Activated CD8-positive, alpha-beta memory T cell treated with anti-CD3 and anti-CD28 coated beads, Interleukin-2, amount 50 U/mL, for 1 hour (primary cell): Measurements from ENCODE around the gene HSD11B1L.
"Not testable (repeated sequence)": the region's sequence is repeated elsewhere in the genome, so short reads cannot be mapped to it uniquely, and the experiment has no call there.

ENCODE experiments used
- DNase-seq: peaks from one replicate; pipeline ENCODE4 v3.0.0-alpha.2; 2020; ENCODE audit errors: extremely low read depth

Gene HSD11B1L

GRCh38 chr19:5727453-5728050 lies 46.7 kb downstream of the HSD11B1L start:
- no peak for DNase-seq

GRCh38 chr19:5733172-5733571 lies 52.3 kb downstream of the HSD11B1L start:
- not testable (repeated sequence) for DNase-seq
